ENCODE results near the gene PRSS12. TPM values are rescaled to one million over a fixed set of nuclear protein-coding genes. Genes with fewer than 3 reads are reported as not detected.

Gene PRSS12
- total RNA-seq, 1 donor from 2014 or later: 15.0 TPM

DNA sequence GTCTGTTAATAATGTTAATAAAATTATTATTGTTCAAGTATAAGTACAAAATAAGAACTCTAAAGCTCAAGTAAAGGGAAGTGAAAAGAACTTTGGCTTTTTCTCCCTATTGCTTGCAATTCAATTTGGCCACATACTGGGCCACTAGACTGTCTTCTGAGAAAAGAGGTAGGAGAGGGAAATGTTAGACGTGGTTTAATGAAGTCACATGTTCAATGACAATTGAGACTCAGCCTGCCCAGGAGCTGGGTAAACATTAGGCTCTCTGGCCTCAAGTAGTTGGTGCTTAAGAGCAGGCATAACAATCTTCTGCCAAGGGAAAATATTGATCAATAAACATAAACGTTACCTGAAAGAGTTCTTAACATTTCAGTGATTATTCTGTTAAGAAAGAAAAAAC lies 15.1 kb upstream of the PRSS12 start:
- DNase-seq (ENCODE audit: extremely low spot score in 2 of 2): no peak
- TF ChIP-seq POLR2AphosphoS5 (IDR thresholded peaks at IDR 0.05; ENCODE audit: insufficient read depth in 1 of 2, low read depth in 1 of 2): no peak
- TF ChIP-seq POLR2A (IDR thresholded peaks at IDR 0.05): no peak
- TF ChIP-seq, protein P1, sequence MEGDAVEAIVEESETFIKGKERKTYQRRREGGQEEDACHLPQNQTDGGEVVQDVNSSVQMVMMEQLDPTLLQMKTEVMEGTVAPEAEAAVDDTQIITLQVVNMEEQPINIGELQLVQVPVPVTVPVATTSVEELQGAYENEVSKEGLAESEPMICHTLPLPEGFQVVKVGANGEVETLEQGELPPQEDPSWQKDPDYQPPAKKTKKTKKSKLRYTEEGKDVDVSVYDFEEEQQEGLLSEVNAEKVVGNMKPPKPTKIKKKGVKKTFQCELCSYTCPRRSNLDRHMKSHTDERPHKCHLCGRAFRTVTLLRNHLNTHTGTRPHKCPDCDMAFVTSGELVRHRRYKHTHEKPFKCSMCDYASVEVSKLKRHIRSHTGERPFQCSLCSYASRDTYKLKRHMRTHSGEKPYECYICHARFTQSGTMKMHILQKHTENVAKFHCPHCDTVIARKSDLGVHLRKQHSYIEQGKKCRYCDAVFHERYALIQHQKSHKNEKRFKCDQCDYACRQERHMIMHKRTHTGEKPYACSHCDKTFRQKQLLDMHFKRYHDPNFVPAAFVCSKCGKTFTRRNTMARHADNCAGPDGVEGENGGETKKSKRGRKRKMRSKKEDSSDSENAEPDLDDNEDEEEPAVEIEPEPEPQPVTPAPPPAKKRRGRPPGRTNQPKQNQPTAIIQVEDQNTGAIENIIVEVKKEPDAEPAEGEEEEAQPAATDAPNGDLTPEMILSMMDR (IDR thresholded peaks at IDR 0.05): no peak
- intact Hi-C loops (cut with DNase I): no loop called here

DNA sequence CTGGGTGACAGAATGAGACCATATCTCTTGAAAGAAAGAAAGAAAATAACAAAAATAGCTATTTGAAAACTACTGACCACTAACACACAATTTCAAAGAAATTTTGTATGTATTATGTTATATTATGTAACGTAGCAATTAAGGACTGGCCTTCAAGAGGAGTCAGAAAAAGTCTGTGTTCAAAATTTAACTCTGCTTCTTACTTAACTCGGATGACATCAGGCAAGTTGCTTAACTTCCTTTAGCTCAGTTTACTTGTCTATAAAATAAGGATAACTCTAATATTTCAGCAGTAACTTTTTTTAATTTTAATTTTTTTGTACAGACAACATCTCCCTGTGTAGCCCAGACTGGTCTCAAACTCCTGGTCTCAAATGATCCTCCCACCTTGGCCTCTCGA lies 14.6 kb upstream of the PRSS12 start:
- intact Hi-C loops (cut with DNase I): no loop called here
- no peaks in the 10 kb centered on the region for H3K27me3 ChIP-seq

More for the DNA sequence above, 15.1 kb upstream of the PRSS12 start:
- no peaks in the 10 kb centered on the region for H3K4me1 ChIP-seq
- H3K4me3 ChIP-seq: no peak overlapping the region
- no peak overlapping the region for H3K27ac ChIP-seq
- no peaks in the 10 kb centered on the region for H3K9me3 ChIP-seq
- H3K27me3 ChIP-seq: no peaks in the 10 kb centered on the region
- no peaks in the 10 kb centered on the region for H3K36me3 ChIP-seq

DNA sequence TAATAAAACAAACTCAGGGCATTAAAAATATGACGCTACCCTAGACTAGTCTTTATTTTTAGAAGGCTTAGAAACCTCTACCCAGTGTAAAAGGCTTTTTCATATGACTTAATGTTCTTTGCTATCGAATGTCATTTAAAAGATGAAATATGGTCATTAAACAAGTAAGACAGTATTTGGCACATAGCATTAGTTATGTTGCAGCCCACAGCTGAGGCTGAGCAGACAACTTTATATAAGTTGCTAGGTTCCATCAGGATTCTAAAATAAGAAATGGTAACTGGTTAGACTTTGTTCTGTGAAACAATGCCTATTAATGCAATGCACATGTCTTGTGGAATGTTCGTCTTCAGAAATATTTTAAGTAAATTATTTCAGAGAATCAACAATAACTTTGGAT lies 10.4 kb upstream of the PRSS12 start:
- Histone ChIP-seq H3K4me3 (no peak overlapping the region), H3K27ac (no peak overlapping the region), H3K36me3 (no peaks in the 10 kb centered on the region), H3K9me3 (no peaks in the 10 kb centered on the region), H3K27me3 (no peaks in the 10 kb centered on the region), H3K4me1 (no peaks in the 10 kb centered on the region)
- intact Hi-C loops (cut with DNase I): no loop called here
- no peak for DNase-seq (ENCODE audit: extremely low spot score in 2 of 2)
- TF ChIP-seq POLR2A (IDR thresholded peaks at IDR 0.05) (no peak), POLR2AphosphoS5 (IDR thresholded peaks at IDR 0.05; ENCODE audit: insufficient read depth in 1 of 2, low read depth in 1 of 2) (no peak)
- TF ChIP-seq, protein P1 (IDR thresholded peaks at IDR 0.05): no peak

More for the DNA sequence above, 14.6 kb upstream of the PRSS12 start:
- Histone ChIP-seq H3K4me3 (no peak overlapping the region), H3K27ac (no peak overlapping the region), H3K36me3 (no peaks in the 10 kb centered on the region), H3K4me1 (no peaks in the 10 kb centered on the region), H3K9me3 (no peaks in the 10 kb centered on the region)
- no peak for DNase-seq (ENCODE audit: extremely low spot score in 2 of 2)
- TF ChIP-seq POLR2AphosphoS5 (IDR thresholded peaks at IDR 0.05; ENCODE audit: insufficient read depth in 1 of 2, low read depth in 1 of 2): no peak
- TF ChIP-seq, protein P1 (IDR thresholded peaks at IDR 0.05): no peak
- TF ChIP-seq POLR2A (IDR thresholded peaks at IDR 0.05): no peak

DNA sequence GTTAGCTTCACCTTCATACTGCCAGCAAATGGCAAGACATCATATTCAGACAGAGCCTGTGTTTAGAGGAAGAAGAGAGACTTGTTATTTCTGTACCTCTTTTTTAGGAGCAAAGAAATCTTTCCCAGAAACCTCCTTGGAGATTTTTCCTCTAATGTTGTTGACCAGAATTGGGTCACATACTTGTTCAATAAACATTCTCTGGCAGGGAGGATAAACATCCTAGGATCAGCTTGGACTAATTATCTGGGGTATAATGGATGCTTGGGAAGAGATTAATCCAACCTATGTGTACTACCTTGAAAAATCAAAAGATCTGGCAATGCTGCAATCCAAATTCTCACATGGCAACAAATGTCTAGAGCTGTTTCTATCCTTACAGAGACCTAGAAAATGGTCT lies 8.4 kb upstream of the PRSS12 start:
- Histone ChIP-seq H3K9me3 (no peaks in the 10 kb centered on the region), H3K27ac (peak overlapping the region; percentile 34), H3K36me3 (no peaks in the 10 kb centered on the region), H3K4me3 (no peak overlapping the region), H3K27me3 (no peaks in the 10 kb centered on the region), H3K4me1 (peaks cover 9% of the 10 kb centered on the region)
- intact Hi-C loops (cut with DNase I): no loop called here
- no peak for DNase-seq (ENCODE audit: extremely low spot score in 2 of 2)
- no peak for TF ChIP-seq POLR2A (IDR thresholded peaks at IDR 0.05)
- TF ChIP-seq POLR2AphosphoS5 (IDR thresholded peaks at IDR 0.05; ENCODE audit: insufficient read depth in 1 of 2, low read depth in 1 of 2): no peak
- TF ChIP-seq, protein P1 (IDR thresholded peaks at IDR 0.05): no peak

DNA sequence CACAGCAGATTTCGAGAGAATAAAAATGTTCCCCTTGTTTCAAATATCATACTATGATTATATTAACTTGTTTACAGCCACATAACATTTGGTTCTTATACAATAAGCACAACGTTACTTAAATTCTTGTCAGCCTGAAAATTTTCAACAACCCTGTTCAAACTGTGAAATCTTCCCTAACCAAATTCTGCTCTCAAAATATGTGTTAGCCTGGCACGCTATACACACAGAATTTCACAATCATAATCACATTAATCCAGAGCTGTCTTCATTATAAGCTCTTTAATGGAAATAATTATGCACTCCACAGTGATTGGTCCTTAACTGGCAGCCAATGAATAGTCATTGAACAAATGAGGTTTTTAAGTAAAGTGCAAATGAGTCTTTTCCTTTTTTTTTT lies 7.3 kb upstream of the PRSS12 start:
- TF ChIP-seq POLR2A (IDR thresholded peaks at IDR 0.05) (no peak), POLR2AphosphoS5 (IDR thresholded peaks at IDR 0.05; ENCODE audit: insufficient read depth in 1 of 2, low read depth in 1 of 2) (no peak)
- TF ChIP-seq, protein P1 (IDR thresholded peaks at IDR 0.05): no peak
- H3K27ac ChIP-seq: peak overlapping the region; percentile 28
- H3K4me3 ChIP-seq: no peak overlapping the region
- no peaks in the 10 kb centered on the region for H3K36me3 ChIP-seq
- H3K4me1 ChIP-seq: peaks cover 9% of the 10 kb centered on the region
- intact Hi-C loops (cut with DNase I): no loop called here
- no peaks in the 10 kb centered on the region for H3K27me3 ChIP-seq
- DNase-seq (ENCODE audit: extremely low spot score in 2 of 2): no peak
- no peaks in the 10 kb centered on the region for H3K9me3 ChIP-seq

All from vagina (tissue), 2 donors.